Astrocyte of the spinal cord (primary cell): Measurements from ENCODE around the gene NCKAP1.

Experiments used
- DNase-seq: peaks from one replicate; pipeline ENCODE4 v3.0.0; 2011; ENCODE audit warnings: low read depth, low spot score
- H3K4me3 ChIP-seq: 2 replicates; pipeline ENCODE4 v1.5.1; 2011; ENCODE audit warnings: low read depth, mild to moderate bottlenecking, low read length, moderate library complexity
- in situ Hi-C: cut with HindIII; loops from 2 replicates; pipeline ENCODE4 v1.10.0; 2017; ENCODE audit warnings: low sequenced_read_pairs
- TF ChIP-seq, protein P1 (sequence below): IDR thresholded peaks from 2 replicates; pipeline ENCODE4 v1.5.1; 2012; ENCODE audit warnings: low read depth, mild to moderate bottlenecking, low read length, inconsistent platforms

The NCKAP1 gene

DNA sequence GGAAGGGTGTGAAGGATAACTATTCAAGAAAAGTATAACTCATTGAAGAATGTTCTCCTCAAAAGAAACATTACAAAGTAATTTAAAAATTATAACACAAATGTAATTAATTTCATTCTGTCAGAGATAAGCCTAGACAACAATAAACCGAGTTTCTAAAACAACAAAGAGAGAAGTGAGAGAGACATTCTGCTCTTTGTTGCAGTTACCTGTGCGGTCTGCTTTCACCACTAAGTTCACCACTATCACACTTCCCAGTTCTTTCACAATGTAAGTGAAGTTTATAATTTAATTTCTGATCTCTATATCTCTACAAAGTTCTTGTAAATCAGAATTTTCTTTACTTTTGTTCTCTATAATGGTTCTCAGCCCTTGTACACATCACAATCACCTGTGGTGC, 95.5 kb downstream of the NCKAP1 start:
- no peak for DNase-seq
- no peak overlapping the region for H3K4me3 ChIP-seq
- TF ChIP-seq, protein P1, sequence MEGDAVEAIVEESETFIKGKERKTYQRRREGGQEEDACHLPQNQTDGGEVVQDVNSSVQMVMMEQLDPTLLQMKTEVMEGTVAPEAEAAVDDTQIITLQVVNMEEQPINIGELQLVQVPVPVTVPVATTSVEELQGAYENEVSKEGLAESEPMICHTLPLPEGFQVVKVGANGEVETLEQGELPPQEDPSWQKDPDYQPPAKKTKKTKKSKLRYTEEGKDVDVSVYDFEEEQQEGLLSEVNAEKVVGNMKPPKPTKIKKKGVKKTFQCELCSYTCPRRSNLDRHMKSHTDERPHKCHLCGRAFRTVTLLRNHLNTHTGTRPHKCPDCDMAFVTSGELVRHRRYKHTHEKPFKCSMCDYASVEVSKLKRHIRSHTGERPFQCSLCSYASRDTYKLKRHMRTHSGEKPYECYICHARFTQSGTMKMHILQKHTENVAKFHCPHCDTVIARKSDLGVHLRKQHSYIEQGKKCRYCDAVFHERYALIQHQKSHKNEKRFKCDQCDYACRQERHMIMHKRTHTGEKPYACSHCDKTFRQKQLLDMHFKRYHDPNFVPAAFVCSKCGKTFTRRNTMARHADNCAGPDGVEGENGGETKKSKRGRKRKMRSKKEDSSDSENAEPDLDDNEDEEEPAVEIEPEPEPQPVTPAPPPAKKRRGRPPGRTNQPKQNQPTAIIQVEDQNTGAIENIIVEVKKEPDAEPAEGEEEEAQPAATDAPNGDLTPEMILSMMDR, result no peak
- in situ Hi-C loops, result no loop called here

DNA sequence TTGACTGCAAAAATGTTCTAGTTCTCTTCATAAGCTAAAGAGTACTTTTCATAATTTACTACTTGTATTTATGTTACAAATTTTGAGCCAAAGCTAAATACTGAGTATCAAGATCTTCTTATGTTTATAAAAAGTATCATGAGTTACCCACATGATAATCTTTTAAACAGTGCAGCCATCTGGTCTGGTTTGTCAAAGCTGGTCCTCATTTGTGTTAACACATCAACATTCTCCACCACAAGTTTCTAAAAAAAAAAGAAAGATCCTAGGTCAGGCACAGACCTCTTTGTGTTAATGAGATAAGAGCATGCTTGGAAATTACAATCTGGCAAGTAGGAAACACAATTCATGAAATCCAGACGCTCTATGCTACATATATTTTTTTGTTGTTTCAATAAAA, 96.3 kb downstream of the NCKAP1 start:
- no peak for DNase-seq
- H3K4me3 ChIP-seq, result no peak overlapping the region
- TF ChIP-seq, protein P1, result no peak
- in situ Hi-C loops, result no loop called here

DNA sequence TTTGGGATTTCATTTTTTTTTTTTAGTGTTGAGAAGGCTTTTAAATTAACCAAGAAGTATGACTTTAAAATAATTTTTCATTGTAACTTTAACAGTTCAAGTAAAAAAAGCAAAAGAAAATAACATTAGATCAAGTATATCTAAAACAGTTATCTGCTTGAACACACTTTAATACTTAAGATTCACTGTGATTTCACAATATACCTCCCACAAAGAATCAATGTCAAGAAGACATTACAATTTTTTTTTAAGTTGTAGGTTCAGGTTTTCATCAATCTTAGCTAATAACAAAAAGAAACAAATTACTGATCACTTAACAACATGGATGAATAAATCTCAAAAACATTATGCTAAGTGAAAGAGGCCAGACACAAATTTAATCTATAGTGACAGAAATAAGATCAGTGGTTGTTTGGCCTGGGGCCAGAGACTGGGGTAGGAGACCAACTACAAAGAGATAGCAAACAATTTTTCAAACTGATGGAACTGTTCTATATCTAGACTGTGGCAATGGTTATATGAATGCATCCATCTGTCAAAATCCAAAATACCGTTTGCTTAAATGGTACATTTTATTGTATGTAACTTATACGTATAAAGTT, 97.0 kb downstream of the NCKAP1 start:
- in situ Hi-C loops, result no loop called here

GRCh38 chr2:182937870-182938269, 100.4 kb downstream of the NCKAP1 start:
- in situ Hi-C loops, result no loop called here
- no peak for DNase-seq
- no peak overlapping the region for H3K4me3 ChIP-seq
- TF ChIP-seq, protein P1, result no peak

More for the DNA sequence above, 97.0 kb downstream of the NCKAP1 start:
- no peak overlapping the region for H3K4me3 ChIP-seq
- DNase-seq, result no peak
- TF ChIP-seq, protein P1, result no peak

GRCh38 chr2:182933629-182934028, 104.6 kb downstream of the NCKAP1 start:
- no peak for DNase-seq
- H3K4me3 ChIP-seq, result no peak overlapping the region
- in situ Hi-C loops, result no loop called here
- TF ChIP-seq, protein P1, result no peak

DNA sequence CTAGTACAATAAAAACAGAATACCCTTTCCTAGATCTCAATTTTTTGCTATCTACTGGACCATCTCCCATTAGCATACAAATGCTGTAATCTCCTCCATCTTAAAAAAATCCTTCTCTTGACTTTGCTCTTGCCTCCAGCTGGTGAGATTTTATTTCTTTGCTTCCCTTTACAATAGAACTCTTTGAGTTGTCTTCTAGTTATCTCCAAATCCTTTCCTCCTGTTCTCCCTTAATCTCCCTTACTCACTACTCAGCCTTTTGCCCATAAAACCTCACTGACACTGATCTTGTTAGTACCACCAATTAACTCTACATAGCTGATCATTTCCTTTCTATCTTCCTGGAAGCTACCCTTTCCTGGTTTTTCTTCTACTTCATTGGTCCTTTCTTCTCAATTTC, 108.3 kb downstream of the NCKAP1 start:
- in situ Hi-C loops, result no loop called here
- DNase-seq, result no peak
- H3K4me3 ChIP-seq, result no peak overlapping the region
- TF ChIP-seq, protein P1, result no peak
